Ovary (tissue), 3 donors: ENCODE results near the gene EFEMP2.

Experiments
- EP300 ChIP-seq: sonication (generic); formaldehyde crosslinking; IDR thresholded peaks from one replicate; pipeline ENCODE4 v1.6.1; 2017; ENCODE audit warnings: antibody characterized with exemption
- POLR2A ChIP-seq: fragments of 450-650 bp; IDR thresholded peaks from one replicate; pipeline ENCODE4 v1.6.1; 2017; ENCODE audit warnings: antibody characterized with exemption, mild to moderate bottlenecking, moderate library complexity
- TF ChIP-seq, protein P1 (sequence below), 3 donors: fragments of 450-650 bp in 2 of 3; fragments of 200-600 bp in 1 of 3; IDR thresholded peaks; one replicate each; pipeline versions ENCODE4 v1.5.1 to v1.8.0; 2016 to 2022; ENCODE audit warnings: antibody characterized with exemption in 3 of 3, mild to moderate bottlenecking in 1 of 3
- donor health status: DM: no; HTN: no; CAD: no.

- TF ChIP-seq, protein P1, sequence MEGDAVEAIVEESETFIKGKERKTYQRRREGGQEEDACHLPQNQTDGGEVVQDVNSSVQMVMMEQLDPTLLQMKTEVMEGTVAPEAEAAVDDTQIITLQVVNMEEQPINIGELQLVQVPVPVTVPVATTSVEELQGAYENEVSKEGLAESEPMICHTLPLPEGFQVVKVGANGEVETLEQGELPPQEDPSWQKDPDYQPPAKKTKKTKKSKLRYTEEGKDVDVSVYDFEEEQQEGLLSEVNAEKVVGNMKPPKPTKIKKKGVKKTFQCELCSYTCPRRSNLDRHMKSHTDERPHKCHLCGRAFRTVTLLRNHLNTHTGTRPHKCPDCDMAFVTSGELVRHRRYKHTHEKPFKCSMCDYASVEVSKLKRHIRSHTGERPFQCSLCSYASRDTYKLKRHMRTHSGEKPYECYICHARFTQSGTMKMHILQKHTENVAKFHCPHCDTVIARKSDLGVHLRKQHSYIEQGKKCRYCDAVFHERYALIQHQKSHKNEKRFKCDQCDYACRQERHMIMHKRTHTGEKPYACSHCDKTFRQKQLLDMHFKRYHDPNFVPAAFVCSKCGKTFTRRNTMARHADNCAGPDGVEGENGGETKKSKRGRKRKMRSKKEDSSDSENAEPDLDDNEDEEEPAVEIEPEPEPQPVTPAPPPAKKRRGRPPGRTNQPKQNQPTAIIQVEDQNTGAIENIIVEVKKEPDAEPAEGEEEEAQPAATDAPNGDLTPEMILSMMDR (IDR thresholded peaks at IDR 0.05): peak; percentile 92 to 99 (median 98)
- no peak for TF ChIP-seq POLR2A
- no peak for TF ChIP-seq EP300
Observed at GRCh38 chr11:65884716-65885092, 12.1 kb upstream of the EFEMP2 start.
